ENCODE data around the gene ARHGEF28.

Gene ARHGEF28

GRCh38 chr5:73751254-73751914, 125.4 kb downstream of the ARHGEF28 start:
- DNase-seq (no peak), ATAC-seq (ENCODE audit: insufficient read depth, low read depth) (no peak)
- H3K4me3 ChIP-seq (ENCODE audit: low read depth in 1 of 2, low read length in 2 of 2), result no peak overlapping the region
- no peaks in the 10 kb centered on the region for H3K4me1 ChIP-seq (ENCODE audit: insufficient read depth, low read length)
- no peak overlapping the region for H3K27ac ChIP-seq (ENCODE audit: low read length)
- no peaks in the 10 kb centered on the region for H3K27me3 ChIP-seq (ENCODE audit: insufficient read depth, low read length, poor library complexity)
- H3K36me3 ChIP-seq (ENCODE audit: insufficient read depth, low read length), result no peaks in the 10 kb centered on the region
- H2AFZ ChIP-seq (ENCODE audit: low read depth, low read length), result no peak overlapping the region
- no peak overlapping the region for H3K9ac ChIP-seq (ENCODE audit: low read depth, low read length)
- no peaks in the 10 kb centered on the region for H3K9me3 ChIP-seq (ENCODE audit: insufficient read depth, low read length, severe bottlenecking)
- TF ChIP-seq EZH2 (IDR thresholded peaks at IDR 0.05; ENCODE audit: borderline replicate concordance, low read depth, low read length, severe bottlenecking), result no peak
- TF ChIP-seq, protein P1, sequence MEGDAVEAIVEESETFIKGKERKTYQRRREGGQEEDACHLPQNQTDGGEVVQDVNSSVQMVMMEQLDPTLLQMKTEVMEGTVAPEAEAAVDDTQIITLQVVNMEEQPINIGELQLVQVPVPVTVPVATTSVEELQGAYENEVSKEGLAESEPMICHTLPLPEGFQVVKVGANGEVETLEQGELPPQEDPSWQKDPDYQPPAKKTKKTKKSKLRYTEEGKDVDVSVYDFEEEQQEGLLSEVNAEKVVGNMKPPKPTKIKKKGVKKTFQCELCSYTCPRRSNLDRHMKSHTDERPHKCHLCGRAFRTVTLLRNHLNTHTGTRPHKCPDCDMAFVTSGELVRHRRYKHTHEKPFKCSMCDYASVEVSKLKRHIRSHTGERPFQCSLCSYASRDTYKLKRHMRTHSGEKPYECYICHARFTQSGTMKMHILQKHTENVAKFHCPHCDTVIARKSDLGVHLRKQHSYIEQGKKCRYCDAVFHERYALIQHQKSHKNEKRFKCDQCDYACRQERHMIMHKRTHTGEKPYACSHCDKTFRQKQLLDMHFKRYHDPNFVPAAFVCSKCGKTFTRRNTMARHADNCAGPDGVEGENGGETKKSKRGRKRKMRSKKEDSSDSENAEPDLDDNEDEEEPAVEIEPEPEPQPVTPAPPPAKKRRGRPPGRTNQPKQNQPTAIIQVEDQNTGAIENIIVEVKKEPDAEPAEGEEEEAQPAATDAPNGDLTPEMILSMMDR (IDR thresholded peaks at IDR 0.05; ENCODE audit: borderline replicate concordance, extremely low read depth, low read length, poor library complexity, severe bottlenecking), result no peak
- H4K20me1 ChIP-seq (ENCODE audit: insufficient read depth, low read length), result no peaks in the 10 kb centered on the region
- H3K4me2 ChIP-seq (ENCODE audit: insufficient read depth, low read length), result no peak overlapping the region
- H3K79me2 ChIP-seq (ENCODE audit: insufficient read depth, low read length), result no peaks in the 10 kb centered on the region

GRCh38 chr5:73754254-73754653, 128.3 kb downstream of the ARHGEF28 start:
- no peak for TF ChIP-seq EZH2 (IDR thresholded peaks at IDR 0.05; ENCODE audit: borderline replicate concordance, low read depth, low read length, severe bottlenecking)
- TF ChIP-seq, protein P1 (IDR thresholded peaks at IDR 0.05; ENCODE audit: borderline replicate concordance, extremely low read depth, low read length, poor library complexity, severe bottlenecking), result no peak
- H3K27ac ChIP-seq (ENCODE audit: low read length), result no peak overlapping the region
- H2AFZ ChIP-seq (ENCODE audit: low read depth, low read length), result no peak overlapping the region
- H3K4me1 ChIP-seq (ENCODE audit: insufficient read depth, low read length), result no peaks in the 10 kb centered on the region
- no peaks in the 10 kb centered on the region for H4K20me1 ChIP-seq (ENCODE audit: insufficient read depth, low read length)
- H3K36me3 ChIP-seq (ENCODE audit: insufficient read depth, low read length), result no peaks in the 10 kb centered on the region
- H3K79me2 ChIP-seq (ENCODE audit: insufficient read depth, low read length), result no peaks in the 10 kb centered on the region
- no peak overlapping the region for H3K4me3 ChIP-seq (ENCODE audit: low read depth in 1 of 2, low read length in 2 of 2)
- no peak for DNase-seq
- no peaks in the 10 kb centered on the region for H3K9me3 ChIP-seq (ENCODE audit: insufficient read depth, low read length, severe bottlenecking)
- H3K4me2 ChIP-seq (ENCODE audit: insufficient read depth, low read length), result no peak overlapping the region
- no peaks in the 10 kb centered on the region for H3K27me3 ChIP-seq (ENCODE audit: insufficient read depth, low read length, poor library complexity)
- no peak overlapping the region for H3K9ac ChIP-seq (ENCODE audit: low read depth, low read length)
- no peak for ATAC-seq (ENCODE audit: insufficient read depth, low read depth)

- H2AFZ ChIP-seq (ENCODE audit: low read depth, low read length), result no peak overlapping the region
- TF ChIP-seq, protein P1 (IDR thresholded peaks at IDR 0.05; ENCODE audit: borderline replicate concordance, extremely low read depth, low read length, poor library complexity, severe bottlenecking), result no peak
- no peak for TF ChIP-seq EZH2 (IDR thresholded peaks at IDR 0.05; ENCODE audit: borderline replicate concordance, low read depth, low read length, severe bottlenecking)
- ATAC-seq (ENCODE audit: insufficient read depth, low read depth), result no peak
Observed at GRCh38 chr5:73757416-73757815, 131.4 kb downstream of the ARHGEF28 start.

More at GRCh38 chr5:73757416-73757815, 131.4 kb downstream of the ARHGEF28 start:
- no peak overlapping the region for H3K9ac ChIP-seq (ENCODE audit: low read depth, low read length)
- H3K4me2 ChIP-seq (ENCODE audit: insufficient read depth, low read length), result no peak overlapping the region
- no peaks in the 10 kb centered on the region for H3K9me3 ChIP-seq (ENCODE audit: insufficient read depth, low read length, severe bottlenecking)
- no peaks in the 10 kb centered on the region for H3K27me3 ChIP-seq (ENCODE audit: insufficient read depth, low read length, poor library complexity)
- DNase-seq, result no peak
- H3K27ac ChIP-seq (ENCODE audit: low read length), result no peak overlapping the region
- no peaks in the 10 kb centered on the region for H3K79me2 ChIP-seq (ENCODE audit: insufficient read depth, low read length)
- no peaks in the 10 kb centered on the region for H3K4me1 ChIP-seq (ENCODE audit: insufficient read depth, low read length)
- H3K36me3 ChIP-seq (ENCODE audit: insufficient read depth, low read length), result no peaks in the 10 kb centered on the region
- H3K4me3 ChIP-seq (ENCODE audit: low read depth in 1 of 2, low read length in 2 of 2), result no peak overlapping the region
- H4K20me1 ChIP-seq (ENCODE audit: insufficient read depth, low read length), result no peaks in the 10 kb centered on the region

All from DND-41 (cell line).